Thymus (tissue), 11 donors: ENCODE data around the gene PLXNA1. TPM values are rescaled to one million over a fixed set of nuclear protein-coding genes. Genes with fewer than 3 reads are reported as not detected.

Source experiments
- DNase-seq, 9 donors: peaks; one replicate each; pipeline ENCODE4 v3.0.0-alpha.2; 2013; ENCODE audit warnings: low spot score in 9 of 9, low read depth in 6 of 9, missing footprints in 1 of 9
- H3K27ac ChIP-seq, 2 donors: one replicate each; pipeline ENCODE4 v1.5.1; 2013; ENCODE audit warnings: control low read depth in 1 of 2, low read depth in 1 of 2, low read length in 1 of 2, mild to moderate bottlenecking in 1 of 2, moderate library complexity in 1 of 2
- H3K27me3 ChIP-seq, 2 donors: one replicate each; pipeline ENCODE4 v1.5.1; 2013; ENCODE audit warnings: low read length in 1 of 2; ENCODE audit not compliant: control insufficient read depth in 2 of 2, insufficient read depth in 1 of 2
- H3K36me3 ChIP-seq, 2 donors: one replicate each; pipeline ENCODE4 v1.5.1; 2013; ENCODE audit warnings: low read length in 1 of 2, mild to moderate bottlenecking in 1 of 2, moderate library complexity in 1 of 2; ENCODE audit not compliant: control insufficient read depth in 2 of 2, insufficient read depth in 2 of 2
- H3K4me1 ChIP-seq, 2 donors: one replicate each; pipeline ENCODE4 v1.5.1; 2013; ENCODE audit warnings: low read length in 2 of 2; ENCODE audit not compliant: control insufficient read depth in 2 of 2, insufficient read depth in 2 of 2
- H3K4me3 ChIP-seq, 2 donors: one replicate each; pipeline ENCODE4 v1.5.1; 2013; ENCODE audit warnings: low read length in 2 of 2, control low read depth in 1 of 2, mild to moderate bottlenecking in 1 of 2
- H3K9me3 ChIP-seq, 2 donors: one replicate each; pipeline ENCODE4 v1.5.1; 2013; ENCODE audit warnings: low read length in 1 of 2, mild to moderate bottlenecking in 1 of 2; ENCODE audit not compliant: control insufficient read depth in 2 of 2, insufficient read depth in 1 of 2
- WGBS: extraction: QIAGEN DNeasy Blood & Tissue Kit; methylation state at CpG from one replicate; pipeline ENCODE4 v1.1.7; 2013; 5-methylcytosine and 5-hydroxymethylcytosine counted together
- polyA plus RNA-seq: library from polyadenylated mRNA; stranded (reverse); fragments of 200-250 nt; gene quantifications from one replicate; pipeline ENCODE4 v1.2.3, GENCODE V29; 2013
- total RNA-seq: library from RNA; stranded (reverse); fragments of 120-200 nt; gene quantifications from one replicate; pipeline ENCODE4 v1.2.4, GENCODE V29; 2013
- donor health status: healthy.

PLXNA1 gene
- total and polyA plus RNA-seq, 2 donors, result 7.6 to 9.6 TPM

- Histone ChIP-seq H3K27ac (no peak overlapping the region), H3K27me3 (peaks cover 0 to 3% of the 10 kb centered on the region in 2 donors), H3K36me3 (no peaks in the 10 kb centered on the region), H3K4me3 (no peak overlapping the region), H3K9me3 (peaks cover 0 to 4% of the 10 kb centered on the region in 2 donors), H3K4me1 (no peaks in the 10 kb centered on the region)
- DNase-seq, result no peak
- WGBS, result 88% methylated on average over 5 of the region's 5 CpGs
These were observed 10.0 kb upstream of the PLXNA1 start for GRCh38 chr3:126972866-126973265.

- Histone ChIP-seq H3K4me3 (no peak overlapping the region), H3K27me3 (peaks cover 0 to 5% of the 10 kb centered on the region in 2 donors), H3K9me3 (peaks cover 0 to 4% of the 10 kb centered on the region in 2 donors), H3K4me1 (peaks cover 0 to 1% of the 10 kb centered on the region in 2 donors), H3K36me3 (no peaks in the 10 kb centered on the region), H3K27ac (no peak overlapping the region)
- DNase-seq, result no peak
- 100% methylated on average over 1 of the region's 1 CpG for WGBS
These were observed 9.1 kb upstream of the PLXNA1 start for GRCh38 chr3:126973814-126974213.

GRCh38 chr3:126974756-126975155, 8.2 kb upstream of the PLXNA1 start:
- Histone ChIP-seq H3K27me3 (peaks cover 0 to 13% of the 10 kb centered on the region in 2 donors), H3K9me3 (peaks cover 0 to 9% of the 10 kb centered on the region in 2 donors), H3K4me3 (no peak overlapping the region), H3K27ac (no peak overlapping the region), H3K4me1 (peaks cover 0 to 4% of the 10 kb centered on the region in 2 donors), H3K36me3 (no peaks in the 10 kb centered on the region)
- WGBS, result 78% methylated on average over 3 of the region's 3 CpGs
- DNase-seq, result no peak

DNA sequence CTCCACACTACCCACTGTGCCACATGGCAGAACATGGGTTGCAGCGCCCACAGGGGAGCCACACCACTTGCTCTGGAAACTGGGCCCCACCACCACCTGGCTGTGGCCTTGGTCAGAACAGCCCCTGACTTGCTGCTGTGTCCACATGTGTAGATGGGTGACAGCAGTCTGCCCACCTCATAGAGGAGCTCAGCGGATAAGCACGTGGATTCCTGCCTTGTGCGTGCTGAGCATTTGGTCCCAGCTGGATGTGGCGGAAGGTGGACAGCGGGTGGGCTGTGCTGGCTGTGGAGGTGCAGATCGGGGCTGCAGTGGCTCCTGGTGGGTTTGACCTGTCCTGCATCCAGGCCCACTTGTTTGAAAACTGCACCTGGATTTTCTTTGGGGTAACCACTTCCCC, 6.0 kb upstream of the PLXNA1 start:
- Histone ChIP-seq H3K27me3 (peaks cover 1 to 32% of the 10 kb centered on the region in 2 donors), H3K4me1 (peaks cover 0 to 7% of the 10 kb centered on the region in 2 donors), H3K36me3 (no peaks in the 10 kb centered on the region), H3K4me3 (no peak overlapping the region), H3K27ac (no peak overlapping the region), H3K9me3 (peaks cover 0 to 9% of the 10 kb centered on the region in 2 donors)
- WGBS, result 99% methylated on average over 7 of the region's 7 CpGs
- no peak for DNase-seq

- no peaks in the 10 kb centered on the region for H3K36me3 ChIP-seq
- peaks cover 5 to 15% of the 10 kb centered on the region in 2 donors for H3K4me1 ChIP-seq
- no peak for DNase-seq
- peaks cover 0 to 9% of the 10 kb centered on the region in 2 donors for H3K9me3 ChIP-seq
- H3K4me3 ChIP-seq, result no peak overlapping the region
- WGBS, result 95% methylated on average over 6 of the region's 6 CpGs
- peaks cover 5 to 37% of the 10 kb centered on the region in 2 donors for H3K27me3 ChIP-seq
- no peak overlapping the region for H3K27ac ChIP-seq
These were observed 5.1 kb upstream of the PLXNA1 start for GRCh38 chr3:126977821-126978220.

GRCh38 chr3:126978291-126978690, 4.6 kb upstream of the PLXNA1 start:
- WGBS, result 98% methylated on average over 5 of the region's 5 CpGs
- H3K4me1 ChIP-seq, result peaks cover 5 to 15% of the 10 kb centered on the region in 2 donors

GRCh38 chr3:126979046-126979628, 3.8 kb upstream of the PLXNA1 start:
- peaks cover 0 to 5% of the 10 kb centered on the region in 2 donors for H3K9me3 ChIP-seq
- 51% methylated on average over 5 of the region's 5 CpGs for WGBS
- no peaks in the 10 kb centered on the region for H3K36me3 ChIP-seq
- H3K4me1 ChIP-seq, result peaks cover 12 to 20% of the 10 kb centered on the region in 2 donors
- peaks cover 5 to 44% of the 10 kb centered on the region in 2 donors for H3K27me3 ChIP-seq
- DNase-seq, result no peak
- no peak overlapping the region for H3K27ac ChIP-seq
- no peak overlapping the region for H3K4me3 ChIP-seq

More at GRCh38 chr3:126978291-126978690, 4.6 kb upstream of the PLXNA1 start:
- H3K36me3 ChIP-seq, result no peaks in the 10 kb centered on the region
- peaks cover 0 to 9% of the 10 kb centered on the region in 2 donors for H3K9me3 ChIP-seq
- H3K27ac ChIP-seq, result no peak overlapping the region
- H3K27me3 ChIP-seq, result peaks cover 5 to 37% of the 10 kb centered on the region in 2 donors
- no peak for DNase-seq
- no peak overlapping the region for H3K4me3 ChIP-seq

DNA sequence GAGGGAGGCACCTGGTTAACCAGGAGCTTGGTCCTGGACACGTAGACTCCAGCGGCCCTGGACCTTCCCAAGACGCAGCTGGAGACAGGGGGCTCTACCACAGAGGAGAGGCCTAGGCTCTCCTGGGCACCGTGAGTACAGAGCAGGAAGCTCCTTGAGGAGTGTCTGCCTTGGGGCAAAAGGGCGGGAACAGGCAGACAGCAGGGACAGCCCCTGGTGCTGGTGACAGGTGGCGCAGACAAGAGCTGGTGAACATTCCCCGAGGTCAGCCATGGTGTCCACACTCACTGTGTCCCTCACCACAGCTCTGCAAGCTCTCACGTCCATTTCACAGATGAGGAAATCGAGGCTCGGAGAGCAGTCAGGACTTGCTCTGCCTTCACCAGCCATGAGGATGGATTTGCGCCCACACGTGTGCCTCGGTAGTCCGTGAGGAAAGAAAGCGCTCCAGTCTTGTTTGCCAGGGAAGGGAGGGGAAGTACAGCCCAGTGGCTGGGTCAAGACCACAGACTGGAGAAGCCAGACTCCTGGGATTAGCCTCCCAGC, 2.6 kb upstream of the PLXNA1 start:
- no peak overlapping the region for H3K27ac ChIP-seq
- no peak for DNase-seq
- H3K9me3 ChIP-seq, result peaks cover 0 to 5% of the 10 kb centered on the region in 2 donors
- H3K4me1 ChIP-seq, result peaks cover 12 to 23% of the 10 kb centered on the region in 2 donors
- no peaks in the 10 kb centered on the region for H3K36me3 ChIP-seq
- WGBS, result 95% methylated on average over 15 of the region's 15 CpGs
- no peak overlapping the region for H3K4me3 ChIP-seq
- peaks cover 11 to 55% of the 10 kb centered on the region in 2 donors for H3K27me3 ChIP-seq

GRCh38 chr3:126982126-126982470, 817 bp upstream of the PLXNA1 start:
- DNase-seq, result peak in 3 of 9 donors; percentile 13 to 25 (median 15)
- Histone ChIP-seq H3K36me3 (no peaks in the 10 kb centered on the region), H3K27ac (peak overlapping the region; percentile 20 to 58), H3K4me1 (peaks cover 12 to 23% of the 10 kb centered on the region in 2 donors), H3K9me3 (peaks cover 0 to 5% of the 10 kb centered on the region in 2 donors), H3K4me3 (peak overlapping the region; percentile 47 to 79), H3K27me3 (peaks cover 11 to 55% of the 10 kb centered on the region in 2 donors)
- 2% methylated on average over 12 of the region's 12 CpGs for WGBS
